GM12801 (cell line): Measurements from ENCODE around the gene ARHGEF28.

ENCODE experiments used
- CTCF ChIP-seq: IDR thresholded peaks from one replicate; pipeline ENCODE4 v1.5.1; 2011; ENCODE audit warnings: control low read depth; ENCODE audit not compliant: insufficient read length; ENCODE audit errors: extremely low read depth

ARHGEF28 gene

GRCh38 chr5:73623901-73624404, 2.0 kb upstream of the ARHGEF28 start:
- TF ChIP-seq CTCF: no peak

- TF ChIP-seq CTCF: no peak
Observed at GRCh38 chr5:73624888-73625287, 1.1 kb upstream of the ARHGEF28 start.

GRCh38 chr5:73625372-73625943, 538 bp upstream of the ARHGEF28 start:
- TF ChIP-seq CTCF: no peak

GRCh38 chr5:73626814-73627313, 868 bp downstream of the ARHGEF28 start:
- no peak for TF ChIP-seq CTCF

- no peak for TF ChIP-seq CTCF
Observed at GRCh38 chr5:73629456-73629855, 3.5 kb downstream of the ARHGEF28 start.

GRCh38 chr5:73630765-73631164, 4.8 kb downstream of the ARHGEF28 start:
- no peak for TF ChIP-seq CTCF

- no peak for TF ChIP-seq CTCF
Observed at GRCh38 chr5:73631500-73631899, 5.5 kb downstream of the ARHGEF28 start.
